ENCODE measurements around the gene PCSK5.

DNA sequence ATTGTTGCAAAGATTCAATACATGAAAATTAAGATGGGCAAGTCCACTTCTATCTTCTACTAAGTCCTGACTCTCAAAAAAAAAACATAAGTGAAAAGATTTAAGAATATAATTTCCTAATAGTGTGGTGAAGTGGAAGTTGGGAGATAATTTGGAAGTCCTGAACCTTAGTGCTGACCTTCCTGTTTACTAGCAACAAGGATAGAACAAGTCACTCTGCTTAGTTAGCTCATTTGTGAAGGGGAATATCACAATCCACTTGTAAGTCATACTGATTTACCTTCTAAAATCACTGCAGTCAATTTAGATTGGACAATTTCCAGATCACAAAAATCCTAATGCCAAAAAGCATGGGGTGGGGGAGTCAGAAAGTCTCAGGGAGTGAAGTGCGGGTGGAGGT is 43.4 kb upstream of the PCSK5 start:
- TF ChIP-seq, protein P1, sequence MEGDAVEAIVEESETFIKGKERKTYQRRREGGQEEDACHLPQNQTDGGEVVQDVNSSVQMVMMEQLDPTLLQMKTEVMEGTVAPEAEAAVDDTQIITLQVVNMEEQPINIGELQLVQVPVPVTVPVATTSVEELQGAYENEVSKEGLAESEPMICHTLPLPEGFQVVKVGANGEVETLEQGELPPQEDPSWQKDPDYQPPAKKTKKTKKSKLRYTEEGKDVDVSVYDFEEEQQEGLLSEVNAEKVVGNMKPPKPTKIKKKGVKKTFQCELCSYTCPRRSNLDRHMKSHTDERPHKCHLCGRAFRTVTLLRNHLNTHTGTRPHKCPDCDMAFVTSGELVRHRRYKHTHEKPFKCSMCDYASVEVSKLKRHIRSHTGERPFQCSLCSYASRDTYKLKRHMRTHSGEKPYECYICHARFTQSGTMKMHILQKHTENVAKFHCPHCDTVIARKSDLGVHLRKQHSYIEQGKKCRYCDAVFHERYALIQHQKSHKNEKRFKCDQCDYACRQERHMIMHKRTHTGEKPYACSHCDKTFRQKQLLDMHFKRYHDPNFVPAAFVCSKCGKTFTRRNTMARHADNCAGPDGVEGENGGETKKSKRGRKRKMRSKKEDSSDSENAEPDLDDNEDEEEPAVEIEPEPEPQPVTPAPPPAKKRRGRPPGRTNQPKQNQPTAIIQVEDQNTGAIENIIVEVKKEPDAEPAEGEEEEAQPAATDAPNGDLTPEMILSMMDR (IDR thresholded peaks at IDR 0.05; ENCODE audit: insufficient read depth, low read length, poor library complexity, severe bottlenecking) = no peak
- TF ChIP-seq EZH2phosphoT487 (conservative IDR thresholded peaks at IDR 0.05; ENCODE audit: low read length) = no peak
